K562 (cell line): ENCODE measurements around the gene MRPL38. TPM values are rescaled to one million over a fixed set of nuclear protein-coding genes. Genes with fewer than 3 reads are reported as not detected.

ENCODE experiments used
- BRF2 ChIP-seq: IDR thresholded peaks from 3 replicates; pipeline ENCODE4 v1.6.1; 2011; ENCODE audit warnings: borderline replicate concordance, mild to moderate bottlenecking; ENCODE audit not compliant: insufficient read length, insufficient read depth
- CEBPG ChIP-seq, 3 experiments: fragments of 200-800 bp in 1 of 3; sonication (Bioruptor generic) in 1 of 3; sonication (generic) in 1 of 3; formaldehyde crosslinking in 1 of 3; IDR thresholded peaks in 2 of 3; conservative IDR thresholded peaks in 1 of 3; 2 replicates each; pipeline versions ENCODE4 v1.6.1 to v1.8.0; 2016 to 2022; ENCODE audit warnings: missing compliant biosample characterization in 2 of 3, missing genetic modification characterization in 2 of 3, mild to moderate bottlenecking in 1 of 3, missing genetic modification reagents in 1 of 3
- E2F1 ChIP-seq: sonication (generic); formaldehyde crosslinking; IDR thresholded peaks from 2 replicates; pipeline ENCODE4 v1.8.1; 2023; ENCODE audit warnings: mild to moderate bottlenecking, missing genetic modification reagents, moderate library complexity
- NFRKB ChIP-seq: fragments of 450-650 bp; IDR thresholded peaks from 2 replicates; pipeline ENCODE4 v1.6.1; 2016; ENCODE audit warnings: low read depth
- RFX5 ChIP-seq: IDR thresholded peaks from 2 replicates; pipeline ENCODE4 v1.6.1; 2011; ENCODE audit warnings: low read depth, mild to moderate bottlenecking, improper control_type of control experiment, low read length
- SMAD4 ChIP-seq: fragments of 250-450 bp; sonication (Bioruptor Pico); conservative IDR thresholded peaks from 2 replicates; pipeline ENCODE4 v1.8.0; 2021; ENCODE audit warnings: inconsistent platforms, mild to moderate bottlenecking, moderate library complexity
- TCF7 ChIP-seq: sonication (generic); IDR thresholded peaks from 2 replicates; pipeline ENCODE4 v1.6.1; 2016; ENCODE audit warnings: antibody characterized with exemption, borderline replicate concordance
- polyA plus RNA-seq, 8 experiments: library from polyadenylated mRNA; depleted of rRNA in 4 of 8; stranded (reverse) in 5 of 8; unstranded in 3 of 8; fragments of >200 nt; fragmentation: Nextera tagmentation in 2 of 8; fragmentation: Illumina TruSeq in 1 of 8; extraction: Ambion mirVana in 2 of 8; extraction: Trizol in 1 of 8; gene quantifications; 2 replicates each; pipeline versions ENCODE4 v1.2.1 to v1.2.3, GENCODE V29; 2011 to 2014; ENCODE audit warnings: inconsistent platforms in 1 of 8, missing spikeins in 1 of 8
- total RNA-seq, 7 experiments: library from RNA; depleted of rRNA in 6 of 7; stranded (reverse); fragments of >200 nt in 6 of 7; fragmentation: Illumina TruSeq in 2 of 7; extraction: Trizol in 2 of 7; gene quantifications; 2 replicates each; pipeline versions ENCODE4 v1.2.1 to v1.2.3, GENCODE V29; 2011 to 2021; ENCODE audit warnings: low replicate concordance in 1 of 7
- TF ChIP-seq, protein P1 (sequence below): fragments of 450-650 bp; IDR thresholded peaks from 2 replicates; pipeline ENCODE4 v1.7.1; 2018; ENCODE audit warnings: mild to moderate bottlenecking, low read depth; ENCODE audit not compliant: partially characterized antibody
- TF ChIP-seq, protein P2 (sequence below): fragments of 250-450 bp; sonication (Bioruptor Pico); IDR thresholded peaks from 2 replicates; pipeline ENCODE4 v1.8.0; 2022; ENCODE audit warnings: inconsistent platforms, mild to moderate bottlenecking, moderate library complexity, borderline replicate concordance
- TF ChIP-seq, protein P3 (sequence below): sonication (generic); formaldehyde crosslinking; IDR thresholded peaks from 2 replicates; pipeline ENCODE4 v1.8.0; 2023; ENCODE audit warnings: mild to moderate bottlenecking, missing genetic modification reagents
- TF ChIP-seq, protein P4 (sequence below): fragments of 450-650 bp; IDR thresholded peaks from 2 replicates; pipeline ENCODE4 v1.6.1; 2016
- TF ChIP-seq, protein P5 (sequence below), 2 experiments: fragments of 450-650 bp in 1 of 2; sonication (generic) in 1 of 2; formaldehyde crosslinking; conservative IDR thresholded peaks; 2 replicates each; pipeline versions ENCODE4 v1.4.0 to v1.8.1; 2020 to 2022; ENCODE audit warnings: mild to moderate bottlenecking in 1 of 2, missing genetic modification reagents in 1 of 2

The MRPL38 gene
- total and polyA plus RNA-seq, 9 of the 15 experiments (the other 6 are each of a cell fraction or from before 2014, with no cell fraction given), result 4.5 to 154 (median 48.5) TPM

GRCh38 chr17:75904749-75905521 lies at the start of gene MRPL38 (continued):
- TF ChIP-seq, protein P1, sequence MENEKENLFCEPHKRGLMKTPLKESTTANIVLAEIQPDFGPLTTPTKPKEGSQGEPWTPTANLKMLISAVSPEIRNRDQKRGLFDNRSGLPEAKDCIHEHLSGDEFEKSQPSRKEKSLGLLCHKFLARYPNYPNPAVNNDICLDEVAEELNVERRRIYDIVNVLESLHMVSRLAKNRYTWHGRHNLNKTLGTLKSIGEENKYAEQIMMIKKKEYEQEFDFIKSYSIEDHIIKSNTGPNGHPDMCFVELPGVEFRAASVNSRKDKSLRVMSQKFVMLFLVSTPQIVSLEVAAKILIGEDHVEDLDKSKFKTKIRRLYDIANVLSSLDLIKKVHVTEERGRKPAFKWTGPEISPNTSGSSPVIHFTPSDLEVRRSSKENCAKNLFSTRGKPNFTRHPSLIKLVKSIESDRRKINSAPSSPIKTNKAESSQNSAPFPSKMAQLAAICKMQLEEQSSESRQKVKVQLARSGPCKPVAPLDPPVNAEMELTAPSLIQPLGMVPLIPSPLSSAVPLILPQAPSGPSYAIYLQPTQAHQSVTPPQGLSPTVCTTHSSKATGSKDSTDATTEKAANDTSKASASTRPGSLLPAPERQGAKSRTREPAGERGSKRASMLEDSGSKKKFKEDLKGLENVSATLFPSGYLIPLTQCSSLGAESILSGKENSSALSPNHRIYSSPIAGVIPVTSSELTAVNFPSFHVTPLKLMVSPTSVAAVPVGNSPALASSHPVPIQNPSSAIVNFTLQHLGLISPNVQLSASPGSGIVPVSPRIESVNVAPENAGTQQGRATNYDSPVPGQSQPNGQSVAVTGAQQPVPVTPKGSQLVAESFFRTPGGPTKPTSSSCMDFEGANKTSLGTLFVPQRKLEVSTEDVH, result peak; percentile 21
- TF ChIP-seq SMAD4 (CRISPR knock-in tag) (peak; percentile 95), NFRKB (no peak), TCF7 (no peak), CEBPG (CRISPR knock-in tag; IDR thresholded peaks at IDR 0.05) (no peak), CEBPG (tag; conservative IDR thresholded peaks at IDR 0.05 in 1 of 2, IDR thresholded peaks at IDR 0.05 in 1 of 2) (no peak), E2F1 (peak; percentile 72; the same call in 1 of the 2 replicates), BRF2 (no peak), RFX5 (no peak)
- TF ChIP-seq, protein P2, sequence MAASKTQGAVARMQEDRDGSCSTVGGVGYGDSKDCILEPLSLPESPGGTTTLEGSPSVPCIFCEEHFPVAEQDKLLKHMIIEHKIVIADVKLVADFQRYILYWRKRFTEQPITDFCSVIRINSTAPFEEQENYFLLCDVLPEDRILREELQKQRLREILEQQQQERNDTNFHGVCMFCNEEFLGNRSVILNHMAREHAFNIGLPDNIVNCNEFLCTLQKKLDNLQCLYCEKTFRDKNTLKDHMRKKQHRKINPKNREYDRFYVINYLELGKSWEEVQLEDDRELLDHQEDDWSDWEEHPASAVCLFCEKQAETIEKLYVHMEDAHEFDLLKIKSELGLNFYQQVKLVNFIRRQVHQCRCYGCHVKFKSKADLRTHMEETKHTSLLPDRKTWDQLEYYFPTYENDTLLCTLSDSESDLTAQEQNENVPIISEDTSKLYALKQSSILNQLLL, result no peak
- TF ChIP-seq, protein P3, sequence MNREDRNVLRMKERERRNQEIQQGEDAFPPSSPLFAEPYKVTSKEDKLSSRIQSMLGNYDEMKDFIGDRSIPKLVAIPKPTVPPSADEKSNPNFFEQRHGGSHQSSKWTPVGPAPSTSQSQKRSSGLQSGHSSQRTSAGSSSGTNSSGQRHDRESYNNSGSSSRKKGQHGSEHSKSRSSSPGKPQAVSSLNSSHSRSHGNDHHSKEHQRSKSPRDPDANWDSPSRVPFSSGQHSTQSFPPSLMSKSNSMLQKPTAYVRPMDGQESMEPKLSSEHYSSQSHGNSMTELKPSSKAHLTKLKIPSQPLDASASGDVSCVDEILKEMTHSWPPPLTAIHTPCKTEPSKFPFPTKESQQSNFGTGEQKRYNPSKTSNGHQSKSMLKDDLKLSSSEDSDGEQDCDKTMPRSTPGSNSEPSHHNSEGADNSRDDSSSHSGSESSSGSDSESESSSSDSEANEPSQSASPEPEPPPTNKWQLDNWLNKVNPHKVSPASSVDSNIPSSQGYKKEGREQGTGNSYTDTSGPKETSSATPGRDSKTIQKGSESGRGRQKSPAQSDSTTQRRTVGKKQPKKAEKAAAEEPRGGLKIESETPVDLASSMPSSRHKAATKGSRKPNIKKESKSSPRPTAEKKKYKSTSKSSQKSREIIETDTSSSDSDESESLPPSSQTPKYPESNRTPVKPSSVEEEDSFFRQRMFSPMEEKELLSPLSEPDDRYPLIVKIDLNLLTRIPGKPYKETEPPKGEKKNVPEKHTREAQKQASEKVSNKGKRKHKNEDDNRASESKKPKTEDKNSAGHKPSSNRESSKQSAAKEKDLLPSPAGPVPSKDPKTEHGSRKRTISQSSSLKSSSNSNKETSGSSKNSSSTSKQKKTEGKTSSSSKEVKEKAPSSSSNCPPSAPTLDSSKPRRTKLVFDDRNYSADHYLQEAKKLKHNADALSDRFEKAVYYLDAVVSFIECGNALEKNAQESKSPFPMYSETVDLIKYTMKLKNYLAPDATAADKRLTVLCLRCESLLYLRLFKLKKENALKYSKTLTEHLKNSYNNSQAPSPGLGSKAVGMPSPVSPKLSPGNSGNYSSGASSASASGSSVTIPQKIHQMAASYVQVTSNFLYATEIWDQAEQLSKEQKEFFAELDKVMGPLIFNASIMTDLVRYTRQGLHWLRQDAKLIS, result peak; percentile 98
- TF ChIP-seq, protein P4, sequence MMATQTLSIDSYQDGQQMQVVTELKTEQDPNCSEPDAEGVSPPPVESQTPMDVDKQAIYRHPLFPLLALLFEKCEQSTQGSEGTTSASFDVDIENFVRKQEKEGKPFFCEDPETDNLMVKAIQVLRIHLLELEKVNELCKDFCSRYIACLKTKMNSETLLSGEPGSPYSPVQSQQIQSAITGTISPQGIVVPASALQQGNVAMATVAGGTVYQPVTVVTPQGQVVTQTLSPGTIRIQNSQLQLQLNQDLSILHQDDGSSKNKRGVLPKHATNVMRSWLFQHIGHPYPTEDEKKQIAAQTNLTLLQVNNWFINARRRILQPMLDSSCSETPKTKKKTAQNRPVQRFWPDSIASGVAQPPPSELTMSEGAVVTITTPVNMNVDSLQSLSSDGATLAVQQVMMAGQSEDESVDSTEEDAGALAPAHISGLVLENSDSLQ, result no peak
- TF ChIP-seq, protein P5, sequence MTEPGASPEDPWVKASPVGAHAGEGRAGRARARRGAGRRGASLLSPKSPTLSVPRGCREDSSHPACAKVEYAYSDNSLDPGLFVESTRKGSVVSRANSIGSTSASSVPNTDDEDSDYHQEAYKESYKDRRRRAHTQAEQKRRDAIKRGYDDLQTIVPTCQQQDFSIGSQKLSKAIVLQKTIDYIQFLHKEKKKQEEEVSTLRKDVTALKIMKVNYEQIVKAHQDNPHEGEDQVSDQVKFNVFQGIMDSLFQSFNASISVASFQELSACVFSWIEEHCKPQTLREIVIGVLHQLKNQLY (CRISPR knock-in tag; conservative IDR thresholded peaks at IDR 0.05), result no peak
